Mucosa of rectum (tissue), 2 donors: Measurements from ENCODE around the gene IQGAP1.
"Not testable (repeated sequence)": the region's sequence is repeated elsewhere in the genome, so short reads cannot be mapped to it uniquely, and the experiment has no call there.

Experiments
- H3K27ac ChIP-seq, 2 donors: one replicate each; pipeline ENCODE4 v1.7.0; 2013; ENCODE audit warnings: inconsistent platforms in 2 of 2, low read depth in 2 of 2, low read length in 2 of 2
- H3K27me3 ChIP-seq, 2 donors: one replicate each; pipeline ENCODE4 v1.7.0; 2013; ENCODE audit warnings: low read length in 2 of 2; ENCODE audit not compliant: control insufficient read depth in 2 of 2, insufficient read depth in 2 of 2
- H3K36me3 ChIP-seq, 2 donors: one replicate each; pipeline ENCODE4 v1.7.0; 2013; ENCODE audit warnings: low read length in 2 of 2; ENCODE audit not compliant: control insufficient read depth in 2 of 2, insufficient read depth in 2 of 2
- H3K4me1 ChIP-seq, 2 donors: one replicate each; pipeline ENCODE4 v1.7.0; 2013; ENCODE audit warnings: low read length in 2 of 2, mild to moderate bottlenecking in 1 of 2; ENCODE audit not compliant: control insufficient read depth in 2 of 2, insufficient read depth in 2 of 2
- H3K4me3 ChIP-seq, 2 donors: one replicate each; pipeline ENCODE4 v1.7.0; 2013; ENCODE audit warnings: low read length in 2 of 2
- H3K9ac ChIP-seq, 2 donors: one replicate each; pipeline ENCODE4 v1.7.0; 2013; ENCODE audit warnings: low read length in 2 of 2, low read depth in 1 of 2, mild to moderate bottlenecking in 1 of 2
- H3K9me3 ChIP-seq, 2 donors: one replicate each; pipeline ENCODE4 v1.7.0; 2013; ENCODE audit warnings: low read length in 2 of 2; ENCODE audit not compliant: control insufficient read depth in 2 of 2
- donor health status: healthy.
- donor health status: Normal muscosa, but diverticular disease.

IQGAP1 gene

GRCh38 chr15:90513893-90514292 is 125.9 kb downstream of the IQGAP1 start:
- not testable (repeated sequence) for H3K27ac ChIP-seq, H3K9me3 ChIP-seq, H3K36me3 ChIP-seq, H3K4me3 ChIP-seq, H3K27me3 ChIP-seq, H3K4me1 ChIP-seq, H3K9ac ChIP-seq

GRCh38 chr15:90519688-90520087 is 131.6 kb downstream of the IQGAP1 start:
- Histone ChIP-seq H3K4me1 (no peaks in the 10 kb centered on the region), H3K4me3 (no peak overlapping the region), H3K27me3 (no peaks in the 10 kb centered on the region), H3K9me3 (no peaks in the 10 kb centered on the region), H3K9ac (no peak overlapping the region), H3K27ac (no peak overlapping the region), H3K36me3 (no peaks in the 10 kb centered on the region)

- Histone ChIP-seq H3K27ac (no peak overlapping the region), H3K27me3 (no peaks in the 10 kb centered on the region), H3K4me1 (no peaks in the 10 kb centered on the region), H3K9me3 (no peaks in the 10 kb centered on the region), H3K9ac (no peak overlapping the region), H3K36me3 (no peaks in the 10 kb centered on the region), H3K4me3 (no peak overlapping the region)
These were observed 132.3 kb downstream of the IQGAP1 start for GRCh38 chr15:90520365-90520764.

GRCh38 chr15:90523373-90523772 is 135.3 kb downstream of the IQGAP1 start:
- Histone ChIP-seq H3K27me3 (no peaks in the 10 kb centered on the region), H3K36me3 (no peaks in the 10 kb centered on the region), H3K9ac (no peak overlapping the region), H3K4me1 (no peaks in the 10 kb centered on the region), H3K9me3 (no peaks in the 10 kb centered on the region), H3K4me3 (no peak overlapping the region), H3K27ac (no peak overlapping the region)

DNA sequence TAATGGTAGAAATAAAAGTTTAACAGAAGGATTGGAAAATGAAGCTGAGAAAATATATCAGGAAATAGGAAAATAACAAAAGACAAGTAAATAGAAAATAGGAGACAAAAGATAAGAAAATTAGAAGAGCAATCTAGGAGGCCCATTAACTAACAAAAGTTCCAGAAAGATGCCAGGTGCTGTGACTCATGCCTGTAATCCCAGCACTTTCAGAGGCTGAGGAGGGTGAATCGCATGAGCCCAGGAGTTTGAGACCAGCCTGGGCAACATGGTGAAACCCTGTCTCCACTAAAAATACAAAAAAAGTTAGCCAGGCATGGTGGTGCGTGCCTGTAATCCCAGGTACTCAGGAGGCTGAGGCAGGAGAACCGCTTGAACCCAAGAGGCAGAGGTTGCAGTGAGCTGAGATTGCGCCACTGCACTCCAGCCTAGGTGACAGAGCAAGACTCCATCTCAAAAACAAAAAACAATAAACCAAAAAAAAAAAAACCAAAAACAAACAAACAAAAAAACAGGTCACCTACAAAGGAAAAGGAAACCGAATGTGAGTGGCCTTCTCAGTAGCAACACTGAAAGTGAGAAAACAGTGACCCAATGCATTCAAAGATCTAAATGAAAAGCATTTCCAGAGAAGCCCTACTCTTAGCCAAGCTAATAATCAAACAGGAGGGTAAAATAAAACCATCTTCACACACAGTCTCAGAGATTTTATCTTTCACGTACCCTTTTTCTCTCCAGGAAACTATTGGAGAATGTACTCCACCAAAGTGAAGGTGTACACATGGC is 136.2 kb downstream of the IQGAP1 start:
- not testable (repeated sequence) for H3K4me3 ChIP-seq, H3K4me1 ChIP-seq, H3K27ac ChIP-seq, H3K36me3 ChIP-seq, H3K9me3 ChIP-seq, H3K27me3 ChIP-seq, H3K9ac ChIP-seq

DNA sequence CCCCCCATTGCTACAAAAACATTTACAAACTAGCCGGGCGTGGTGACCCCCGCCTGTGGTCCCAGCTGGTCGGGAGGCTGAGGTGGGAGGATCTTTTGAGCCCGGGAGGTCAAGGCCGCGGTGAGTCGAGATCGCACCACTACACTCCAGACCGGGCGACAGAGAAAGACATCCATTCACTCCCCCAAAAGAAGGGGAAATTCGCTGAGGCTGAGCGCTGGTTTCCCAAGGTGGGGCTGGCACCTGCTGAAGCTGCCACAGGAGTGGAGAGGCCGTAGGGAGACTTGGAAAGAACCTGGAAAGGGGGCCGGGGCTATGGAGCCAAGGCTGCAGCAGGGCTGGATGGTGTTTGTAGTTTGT is 140.9 kb downstream of the IQGAP1 start:
- Histone ChIP-seq H3K9me3 (no peaks in the 10 kb centered on the region), H3K4me3 (peak overlapping the region; percentile 72 to 79), H3K27me3 (no peaks in the 10 kb centered on the region), H3K4me1 (peaks cover 9 to 11% of the 10 kb centered on the region in 2 donors), H3K9ac (peak overlapping the region; percentile 77 to 84), H3K36me3 (no peaks in the 10 kb centered on the region), H3K27ac (peak overlapping the region; percentile 71 to 77)

GRCh38 chr15:90529371-90530249 is 141.6 kb downstream of the IQGAP1 start, which contains the start of gene CRTC3:
TSS of gene CRTC3 (plus strand) at chr15:90529923. CDS start at chr15:90530072, 149 bp downstream.
- Histone ChIP-seq H3K4me1 (peaks cover 9 to 11% of the 10 kb centered on the region in 2 donors), H3K27ac (peak within 1 kb of the TSS; percentile 77 to 85), H3K9ac (peak within 1 kb of the TSS; percentile 77 to 84), H3K36me3 (no peaks in the 10 kb centered on the region), H3K4me3 (peak within 1 kb of the TSS; percentile 75 to 79), H3K9me3 (no peaks in the 10 kb centered on the region), H3K27me3 (no peaks in the 10 kb centered on the region)

DNA sequence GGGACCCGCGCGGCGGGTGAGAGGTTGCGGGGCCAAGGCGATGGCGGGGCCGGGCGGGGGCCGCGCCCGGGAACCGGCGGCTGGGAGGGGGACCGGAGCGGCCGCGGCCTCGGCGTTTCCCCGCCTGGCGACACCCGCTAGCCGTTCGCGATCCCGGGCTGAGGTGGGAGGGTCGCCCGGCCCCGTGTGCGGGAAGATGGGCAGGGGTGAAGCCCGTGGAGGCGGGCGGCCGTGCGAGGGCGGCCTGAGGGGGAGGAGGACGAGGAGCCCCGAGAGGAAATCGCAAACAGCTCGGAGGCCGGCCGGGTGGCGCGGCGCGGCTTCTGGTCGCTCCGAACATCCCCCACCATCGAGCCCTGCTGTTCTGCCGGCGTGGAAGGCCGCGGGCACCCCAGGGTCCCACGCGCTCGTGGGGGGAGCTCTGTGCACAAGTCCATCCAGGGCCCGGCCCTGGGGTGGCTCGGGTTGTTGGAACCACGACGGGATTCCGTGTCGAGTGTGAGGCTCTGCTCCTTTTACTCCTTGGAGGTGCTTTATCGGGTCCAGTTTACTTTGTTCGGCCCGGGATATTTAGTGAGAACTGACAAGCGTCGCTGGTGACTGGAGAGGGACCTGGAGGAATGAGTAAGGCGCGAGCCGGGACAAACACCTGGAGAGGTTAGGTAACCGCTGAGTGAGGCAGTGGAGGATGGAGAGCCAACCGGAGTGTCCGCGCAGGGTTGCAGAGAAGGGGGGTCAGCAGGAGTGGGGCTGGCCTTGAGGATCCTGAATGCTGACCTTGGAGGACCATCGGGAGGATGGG is 142.4 kb downstream of the IQGAP1 start:
- Histone ChIP-seq H3K4me3 (peak overlapping the region; percentile 75 to 79), H3K27ac (peak overlapping the region; percentile 70 to 77), H3K36me3 (no peaks in the 10 kb centered on the region), H3K27me3 (no peaks in the 10 kb centered on the region), H3K9ac (peak overlapping the region; percentile 52 to 84), H3K9me3 (no peaks in the 10 kb centered on the region), H3K4me1 (peaks cover 9 to 11% of the 10 kb centered on the region in 2 donors)

- H3K27ac ChIP-seq = no peak overlapping the region
These were observed 143.1 kb downstream of the IQGAP1 start for GRCh38 chr15:90531147-90531546.

More at GRCh38 chr15:90531147-90531546, 143.1 kb downstream of the IQGAP1 start:
- peak overlapping the region; percentile 75 to 79 for H3K4me3 ChIP-seq
- H3K4me1 ChIP-seq = peaks cover 9 to 11% of the 10 kb centered on the region in 2 donors
- H3K9ac ChIP-seq = no peak overlapping the region
- no peaks in the 10 kb centered on the region for H3K27me3 ChIP-seq
- H3K36me3 ChIP-seq = no peaks in the 10 kb centered on the region
- H3K9me3 ChIP-seq = no peaks in the 10 kb centered on the region
